Measurements from ENCODE around the gene PPP1R1C. TPM values are rescaled to one million over a fixed set of nuclear protein-coding genes. Genes with fewer than 3 reads are reported as not detected.
A peak's percentile ranks its signal among the peaks of the same experiment; 100 is the strongest.

Gene PPP1R1C
- total and polyA plus RNA-seq, 7 donors = 0.18 to 1.1 (median 0.31) TPM; not detected in 1

GRCh38 chr2:182031956-182032355 is 46.3 kb downstream of the PPP1R1C start:
- no peak for DNase-seq
- no peaks in the 10 kb centered on the region for H3K4me1 ChIP-seq
- intact Hi-C loops (cut with DNase I) = no loop called here
- no peaks in the 10 kb centered on the region for H3K27me3 ChIP-seq (ENCODE audit: insufficient read depth in 3 of 3, low read length in 2 of 3)
- no peaks in the 10 kb centered on the region for H3K36me3 ChIP-seq (ENCODE audit: insufficient read depth in 1 of 2, low read depth in 1 of 2)
- H3K4me3 ChIP-seq = no peak overlapping the region
- WGBS, 3 donors = 84 to 85% (median 85%) methylated on average over 2 of the region's 2 CpGs
- no peaks in the 10 kb centered on the region for H3K9me3 ChIP-seq
- ATAC-seq = no peak
- no peak for TF ChIP-seq CTCF (IDR thresholded peaks at IDR 0.05)
- H3K27ac ChIP-seq = no peak overlapping the region

DNA sequence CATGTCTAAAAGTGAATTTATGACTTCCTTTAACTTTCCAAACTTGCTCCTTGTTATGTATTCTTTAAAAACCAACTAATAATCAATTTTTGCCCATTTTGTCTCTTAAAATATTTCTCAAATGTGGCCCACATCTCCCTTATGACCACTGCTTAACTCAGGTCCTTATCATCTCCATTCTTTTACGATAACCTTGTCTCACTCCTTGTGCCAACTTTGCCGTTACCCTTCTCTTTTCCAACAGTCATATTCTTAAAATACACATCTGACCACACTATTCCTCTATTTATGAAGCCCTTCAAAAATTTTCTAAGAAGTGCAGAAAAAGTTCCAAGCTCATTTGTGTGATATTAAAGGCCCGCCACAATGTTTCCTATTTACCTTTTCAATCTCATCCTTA is 47.8 kb downstream of the PPP1R1C start:
- TF ChIP-seq CTCF (IDR thresholded peaks at IDR 0.05) = no peak
- H3K27me3 ChIP-seq (ENCODE audit: insufficient read depth in 3 of 3, low read length in 2 of 3) = no peaks in the 10 kb centered on the region
- intact Hi-C loops (cut with DNase I) = no loop called here
- H3K4me3 ChIP-seq = no peak overlapping the region
- no peaks in the 10 kb centered on the region for H3K9me3 ChIP-seq
- no peaks in the 10 kb centered on the region for H3K4me1 ChIP-seq
- ATAC-seq (peak in 1 of 4 donors; percentile 44), DNase-seq (no peak)
- H3K36me3 ChIP-seq (ENCODE audit: insufficient read depth in 1 of 2, low read depth in 1 of 2) = no peaks in the 10 kb centered on the region
- WGBS, 3 donors = 75 to 86% (median 80%) methylated on average over 3 of the region's 3 CpGs
- no peak overlapping the region for H3K27ac ChIP-seq

GRCh38 chr2:182038576-182038975 is 52.9 kb downstream of the PPP1R1C start:
- H3K4me1 ChIP-seq = no peaks in the 10 kb centered on the region
- no peaks in the 10 kb centered on the region for H3K36me3 ChIP-seq (ENCODE audit: insufficient read depth in 1 of 2, low read depth in 1 of 2)
- H3K27ac ChIP-seq = no peak overlapping the region
- no peaks in the 10 kb centered on the region for H3K9me3 ChIP-seq
- DNase-seq = no peak
- 23 to 28% (median 24%) methylated on average over 1 of the region's 1 CpG for WGBS, 3 donors
- intact Hi-C loops (cut with DNase I) = no loop called here
- H3K27me3 ChIP-seq (ENCODE audit: insufficient read depth in 3 of 3, low read length in 2 of 3) = no peaks in the 10 kb centered on the region
- no peak for TF ChIP-seq CTCF (IDR thresholded peaks at IDR 0.05)
- no peak overlapping the region for H3K4me3 ChIP-seq
- peak; percentile 54 to 84 (median 74) for ATAC-seq

DNA sequence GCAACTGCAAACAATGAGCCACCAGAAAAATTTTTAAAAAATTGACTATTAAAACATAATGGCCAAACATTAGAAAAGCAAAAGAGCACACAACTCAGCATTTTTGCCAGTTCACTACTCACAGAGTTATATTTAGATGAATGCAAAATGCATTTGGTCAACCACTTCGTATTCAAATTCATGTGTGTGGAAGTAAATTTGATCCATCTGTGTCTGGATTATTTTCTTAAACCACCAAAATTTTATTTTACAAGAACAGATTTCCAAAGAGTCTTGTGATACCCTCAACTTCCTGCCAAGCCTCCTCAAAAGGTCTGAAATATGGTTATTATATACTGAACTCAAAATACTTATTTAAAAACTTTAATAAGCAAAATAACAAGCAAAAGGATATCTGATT is 57.4 kb downstream of the PPP1R1C start:
- Histone ChIP-seq H3K36me3 (ENCODE audit: insufficient read depth in 1 of 2, low read depth in 1 of 2) (no peaks in the 10 kb centered on the region), H3K27ac (no peak overlapping the region), H3K4me1 (no peaks in the 10 kb centered on the region), H3K27me3 (ENCODE audit: insufficient read depth in 3 of 3, low read length in 2 of 3) (no peaks in the 10 kb centered on the region), H3K9me3 (no peaks in the 10 kb centered on the region), H3K4me3 (no peak overlapping the region)
- intact Hi-C loops (cut with DNase I) = no loop called here
- TF ChIP-seq CTCF (IDR thresholded peaks at IDR 0.05) = no peak
- WGBS, 3 donors = 49 to 65% (median 49%) methylated on average over 1 of the region's 1 CpG
- ATAC-seq (no peak), DNase-seq (no peak)

GRCh38 chr2:182043861-182044260 is 58.2 kb downstream of the PPP1R1C start:
- H3K4me1 ChIP-seq = no peaks in the 10 kb centered on the region
- DNase-seq = no peak
- 86 to 90% (median 89%) methylated on average over 4 of the region's 4 CpGs for WGBS, 3 donors
- H3K4me3 ChIP-seq = no peak overlapping the region
- no peaks in the 10 kb centered on the region for H3K36me3 ChIP-seq (ENCODE audit: insufficient read depth in 1 of 2, low read depth in 1 of 2)
- no peak overlapping the region for H3K27ac ChIP-seq
- no peak for TF ChIP-seq CTCF (IDR thresholded peaks at IDR 0.05)
- no peak for ATAC-seq
- intact Hi-C loops (cut with DNase I) = no loop called here
- H3K9me3 ChIP-seq = no peaks in the 10 kb centered on the region
- H3K27me3 ChIP-seq (ENCODE audit: insufficient read depth in 3 of 3, low read length in 2 of 3) = no peaks in the 10 kb centered on the region
